ENCODE measurements around the gene A4GNT. TPM values are rescaled to one million over a fixed set of nuclear protein-coding genes. Genes with fewer than 3 reads are reported as not detected.

Gene A4GNT
- total and polyA plus RNA-seq, 2 donors (not counting 1 experiment from before 2014, with no cell fraction given) = not detected

DNA sequence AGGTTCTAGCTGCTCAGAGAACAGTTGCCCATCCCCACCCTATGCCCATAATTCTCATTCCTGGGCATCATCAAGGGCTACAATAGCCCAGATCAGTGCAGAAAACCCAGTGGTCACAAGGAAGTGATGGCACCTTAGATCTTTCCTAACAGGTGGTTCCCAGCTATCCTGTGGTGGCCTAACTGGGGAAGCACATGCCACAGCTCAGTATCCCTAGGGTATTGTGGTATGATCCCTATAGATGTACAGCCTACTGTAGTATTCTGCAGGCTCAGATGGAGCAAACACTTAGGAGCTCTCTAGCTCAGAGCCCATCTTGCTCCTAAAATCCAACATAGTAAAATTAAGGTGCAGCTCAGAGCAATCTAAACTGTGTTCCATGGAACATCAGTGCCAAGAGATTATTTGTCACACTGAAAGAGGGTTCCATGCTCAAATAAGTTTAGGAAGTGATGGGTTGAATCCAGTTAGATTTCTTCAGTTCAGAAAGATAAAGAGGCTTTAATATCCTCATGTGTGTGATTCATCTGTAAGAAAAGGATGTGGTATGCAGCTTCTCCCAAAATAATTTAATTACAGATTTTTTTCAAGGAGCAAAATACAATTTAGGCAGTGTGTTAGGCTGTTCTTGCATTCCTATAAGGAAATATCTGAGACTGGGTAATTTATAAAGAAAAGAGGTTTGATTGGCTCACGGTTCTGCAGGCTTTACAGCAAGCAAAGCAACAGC lies 4.4 kb downstream of the A4GNT start:
- Histone ChIP-seq H3K4me1 (ENCODE audit: control insufficient read depth in 2 of 2, insufficient read depth in 2 of 2, low read length in 2 of 2) (no peaks in the 10 kb centered on the region), H2AFZ (ENCODE audit: insufficient read depth, low read depth, low read length, poor library complexity, severe bottlenecking) (no peak overlapping the region), H3K27me3 (replicated peaks in 1 of 4; ENCODE audit: control extremely low read depth in 1 of 4, control insufficient read depth in 3 of 4, insufficient read depth in 4 of 4, low read length in 3 of 4) (peaks cover 0 to 8% (median 0%) of the 10 kb centered on the region in 4 experiments), H3K9ac (ENCODE audit: low read length) (no peak overlapping the region), H3K79me2 (ENCODE audit: control insufficient read depth, insufficient read depth, low read length) (no peaks in the 10 kb centered on the region), H4K20me1 (ENCODE audit: control insufficient read depth, insufficient read depth, low read length, poor library complexity, severe bottlenecking) (no peaks in the 10 kb centered on the region), H3K27ac (ENCODE audit: low read length in 2 of 2) (no peak overlapping the region), H3K4me2 (replicated peaks; ENCODE audit: low read depth, low read length, poor library complexity, severe bottlenecking) (no peak overlapping the region), H3K9me3 (ENCODE audit: control extremely low read depth in 1 of 3, control insufficient read depth in 2 of 3, insufficient read depth in 1 of 3, low read length in 2 of 3) (no peaks in the 10 kb centered on the region), H3K4me3 (ENCODE audit: control extremely low read depth in 1 of 5, extremely low read depth in 1 of 5, insufficient read depth in 1 of 5, low read depth in 2 of 5, low read length in 4 of 5) (no peak overlapping the region), H3K36me3 (replicated peaks in 1 of 2; ENCODE audit: control extremely low read depth in 1 of 2, control insufficient read depth in 1 of 2, extremely low read depth in 1 of 2, insufficient read depth in 2 of 2, low read length in 1 of 2) (no peaks in the 10 kb centered on the region)
- 100% methylated on average over 1 of the region's 1 CpG for WGBS (ENCODE audit: insufficient coverage)
- CTCF ChIA-PET = interaction anchor here (1.2 kb wide), 1 partner anchor 12 kb away, joined by 3 read pairs; the partner anchor contains the start of gene DZIP1L
- ATAC-seq (ENCODE audit: low read depth) = no peak
- POLR2A ChIA-PET = no interaction called here
- TF ChIP-seq EZH2 (IDR thresholded peaks at IDR 0.05; ENCODE audit: borderline replicate concordance, insufficient read depth, low read depth, low read length, poor library complexity, severe bottlenecking) = no peak
- TF ChIP-seq, protein P1, sequence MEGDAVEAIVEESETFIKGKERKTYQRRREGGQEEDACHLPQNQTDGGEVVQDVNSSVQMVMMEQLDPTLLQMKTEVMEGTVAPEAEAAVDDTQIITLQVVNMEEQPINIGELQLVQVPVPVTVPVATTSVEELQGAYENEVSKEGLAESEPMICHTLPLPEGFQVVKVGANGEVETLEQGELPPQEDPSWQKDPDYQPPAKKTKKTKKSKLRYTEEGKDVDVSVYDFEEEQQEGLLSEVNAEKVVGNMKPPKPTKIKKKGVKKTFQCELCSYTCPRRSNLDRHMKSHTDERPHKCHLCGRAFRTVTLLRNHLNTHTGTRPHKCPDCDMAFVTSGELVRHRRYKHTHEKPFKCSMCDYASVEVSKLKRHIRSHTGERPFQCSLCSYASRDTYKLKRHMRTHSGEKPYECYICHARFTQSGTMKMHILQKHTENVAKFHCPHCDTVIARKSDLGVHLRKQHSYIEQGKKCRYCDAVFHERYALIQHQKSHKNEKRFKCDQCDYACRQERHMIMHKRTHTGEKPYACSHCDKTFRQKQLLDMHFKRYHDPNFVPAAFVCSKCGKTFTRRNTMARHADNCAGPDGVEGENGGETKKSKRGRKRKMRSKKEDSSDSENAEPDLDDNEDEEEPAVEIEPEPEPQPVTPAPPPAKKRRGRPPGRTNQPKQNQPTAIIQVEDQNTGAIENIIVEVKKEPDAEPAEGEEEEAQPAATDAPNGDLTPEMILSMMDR (IDR thresholded peaks at IDR 0.05) = no peak
- no peak overlapping the region for H3K27ac Mint-ChIP-seq
- H3K4me3 Mint-ChIP-seq = no peak overlapping the region
- H3K4me1 Mint-ChIP-seq = no peaks in the 10 kb centered on the region
- DNase-seq = no peak
- no peaks in the 10 kb centered on the region for H3K9me3 Mint-ChIP-seq (ENCODE audit: insufficient read depth)
- H3K27me3 Mint-ChIP-seq = peaks cover 4% of the 10 kb centered on the region
- intact Hi-C loops (cut with micrococcal nuclease) = no loop called here

DNA sequence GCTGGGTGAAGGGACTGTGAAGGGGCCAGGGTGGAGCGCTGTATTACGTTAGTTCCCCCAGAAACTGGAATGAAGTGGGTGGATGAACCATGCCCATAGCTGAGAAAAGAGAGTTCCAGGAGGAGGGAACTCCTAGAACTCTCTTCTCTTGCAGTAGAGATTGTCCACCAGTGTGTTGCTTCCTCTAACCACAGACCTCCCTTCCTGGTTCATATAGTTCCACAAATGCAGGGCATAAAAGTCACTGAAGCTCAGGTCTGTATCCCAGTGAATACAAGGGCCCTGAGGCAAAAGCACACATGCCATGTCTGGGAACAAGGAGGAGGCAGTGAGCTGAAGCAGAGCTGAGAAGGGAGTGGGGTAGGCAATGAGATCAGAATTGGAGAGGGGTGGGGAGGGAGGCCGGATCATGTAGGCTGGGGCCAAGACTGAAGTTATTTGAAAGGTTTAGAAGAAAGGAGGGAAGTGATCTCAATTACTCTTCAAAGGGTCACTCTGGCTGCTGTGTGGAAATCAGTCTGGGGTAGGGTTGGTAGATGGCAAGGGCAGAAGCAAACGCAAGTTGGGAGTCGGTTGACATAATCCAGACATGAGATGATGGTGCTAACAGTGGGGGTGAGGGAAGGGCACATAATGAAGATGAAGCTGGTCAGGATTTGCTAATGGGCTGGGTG lies 6.5 kb downstream of the A4GNT start:
- Mint-ChIP-seq H3K4me3 (no peak overlapping the region), H3K4me1 (no peaks in the 10 kb centered on the region), H3K9me3 (ENCODE audit: insufficient read depth) (no peaks in the 10 kb centered on the region), H3K27me3 (peaks cover 4% of the 10 kb centered on the region), H3K27ac (no peak overlapping the region)
- Histone ChIP-seq H3K9me3 (ENCODE audit: control extremely low read depth in 1 of 3, control insufficient read depth in 2 of 3, insufficient read depth in 1 of 3, low read length in 2 of 3) (no peaks in the 10 kb centered on the region), H3K9ac (ENCODE audit: low read length) (no peak overlapping the region), H3K4me3 (ENCODE audit: control extremely low read depth in 1 of 5, extremely low read depth in 1 of 5, insufficient read depth in 1 of 5, low read depth in 2 of 5, low read length in 4 of 5) (no peak overlapping the region), H3K27ac (ENCODE audit: low read length in 2 of 2) (no peak overlapping the region), H3K36me3 (replicated peaks in 1 of 2; ENCODE audit: control extremely low read depth in 1 of 2, control insufficient read depth in 1 of 2, extremely low read depth in 1 of 2, insufficient read depth in 2 of 2, low read length in 1 of 2) (no peaks in the 10 kb centered on the region), H3K79me2 (ENCODE audit: control insufficient read depth, insufficient read depth, low read length) (no peaks in the 10 kb centered on the region), H3K4me1 (ENCODE audit: control insufficient read depth in 2 of 2, insufficient read depth in 2 of 2, low read length in 2 of 2) (no peaks in the 10 kb centered on the region), H4K20me1 (ENCODE audit: control insufficient read depth, insufficient read depth, low read length, poor library complexity, severe bottlenecking) (no peaks in the 10 kb centered on the region), H3K27me3 (replicated peaks in 1 of 4; ENCODE audit: control extremely low read depth in 1 of 4, control insufficient read depth in 3 of 4, insufficient read depth in 4 of 4, low read length in 3 of 4) (peaks cover 0 to 8% (median 0%) of the 10 kb centered on the region in 4 experiments), H2AFZ (ENCODE audit: insufficient read depth, low read depth, low read length, poor library complexity, severe bottlenecking) (no peak overlapping the region), H3K4me2 (replicated peaks; ENCODE audit: low read depth, low read length, poor library complexity, severe bottlenecking) (no peak overlapping the region)
- TF ChIP-seq, protein P1 (IDR thresholded peaks at IDR 0.05) = no peak
- no peak for TF ChIP-seq EZH2 (IDR thresholded peaks at IDR 0.05; ENCODE audit: borderline replicate concordance, insufficient read depth, low read depth, low read length, poor library complexity, severe bottlenecking)
- intact Hi-C loops (cut with micrococcal nuclease) = no loop called here
- ATAC-seq (ENCODE audit: low read depth) = no peak
- POLR2A ChIA-PET = no interaction called here
- 93% methylated on average over 5 of the region's 5 CpGs for WGBS (ENCODE audit: insufficient coverage)
- CTCF ChIA-PET = no interaction called here
- DNase-seq = no peak
